AG10803 (cell line): ENCODE data around the gene HSD17B2.

Source experiments
- DNase-seq: peaks from one replicate; pipeline ENCODE4 v3.0.0; 2010; ENCODE audit warnings: low read depth
- H3K4me3 ChIP-seq: 2 replicates; pipeline ENCODE4 v1.5.1; 2011; ENCODE audit warnings: mild to moderate bottlenecking, low read length, control low read depth
- TF ChIP-seq, protein P1 (sequence below): conservative IDR thresholded peaks from 2 replicates; pipeline ENCODE4 v1.5.1; 2011; ENCODE audit warnings: mild to moderate bottlenecking, low read length, control low read depth, inconsistent platforms

Gene HSD17B2

GRCh38 chr16:82146556-82146955, 111.5 kb downstream of the HSD17B2 start:
- no peak overlapping the region for H3K4me3 ChIP-seq
- no peak for DNase-seq
- TF ChIP-seq, protein P1, sequence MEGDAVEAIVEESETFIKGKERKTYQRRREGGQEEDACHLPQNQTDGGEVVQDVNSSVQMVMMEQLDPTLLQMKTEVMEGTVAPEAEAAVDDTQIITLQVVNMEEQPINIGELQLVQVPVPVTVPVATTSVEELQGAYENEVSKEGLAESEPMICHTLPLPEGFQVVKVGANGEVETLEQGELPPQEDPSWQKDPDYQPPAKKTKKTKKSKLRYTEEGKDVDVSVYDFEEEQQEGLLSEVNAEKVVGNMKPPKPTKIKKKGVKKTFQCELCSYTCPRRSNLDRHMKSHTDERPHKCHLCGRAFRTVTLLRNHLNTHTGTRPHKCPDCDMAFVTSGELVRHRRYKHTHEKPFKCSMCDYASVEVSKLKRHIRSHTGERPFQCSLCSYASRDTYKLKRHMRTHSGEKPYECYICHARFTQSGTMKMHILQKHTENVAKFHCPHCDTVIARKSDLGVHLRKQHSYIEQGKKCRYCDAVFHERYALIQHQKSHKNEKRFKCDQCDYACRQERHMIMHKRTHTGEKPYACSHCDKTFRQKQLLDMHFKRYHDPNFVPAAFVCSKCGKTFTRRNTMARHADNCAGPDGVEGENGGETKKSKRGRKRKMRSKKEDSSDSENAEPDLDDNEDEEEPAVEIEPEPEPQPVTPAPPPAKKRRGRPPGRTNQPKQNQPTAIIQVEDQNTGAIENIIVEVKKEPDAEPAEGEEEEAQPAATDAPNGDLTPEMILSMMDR, result no peak

GRCh38 chr16:82146957-82147356, 111.9 kb downstream of the HSD17B2 start:
- DNase-seq, result no peak
- TF ChIP-seq, protein P1, result no peak

GRCh38 chr16:82147546-82147945, 112.5 kb downstream of the HSD17B2 start:
- no peak overlapping the region for H3K4me3 ChIP-seq
- no peak for DNase-seq

More at GRCh38 chr16:82146957-82147356, 111.9 kb downstream of the HSD17B2 start:
- no peak overlapping the region for H3K4me3 ChIP-seq

More at GRCh38 chr16:82147546-82147945, 112.5 kb downstream of the HSD17B2 start:
- TF ChIP-seq, protein P1, result no peak
